Caco-2 (cell line): Measurements from ENCODE around the gene FMNL3. TPM values are rescaled to one million over a fixed set of nuclear protein-coding genes. Genes with fewer than 3 reads are reported as not detected.

Experiments
- BruUV-seq: library from RNA; stranded (reverse); fragments of 400-500 nt; replicated peaks from 2 replicates; lab custom pipeline; 2021; lab: Mats Ljungman, UMichigan
- CTCF ChIA-PET: fragments of 300-600 bp; sonication (Branson Sonifier 250); formaldehyde crosslinking; loops from one replicate; lab custom pipeline; 2022; ENCODE audit warnings: antibody characterized with exemption; lab: Charles Lee
- POLR2A ChIA-PET: fragments of 300-600 bp; sonication (Branson Sonifier 250); formaldehyde crosslinking; loops from one replicate; lab custom pipeline; 2022; ENCODE audit warnings: antibody characterized with exemption; lab: Charles Lee
- DNase-seq, 2 experiments: peaks; one replicate each; pipeline versions ENCODE4 v3.0.0 to v3.0.0-alpha.2; 2020 to 2022
- H3K27me3 ChIP-seq: replicated peaks from 2 replicates; pipeline ENCODE4 v1.6.0; 2011; ENCODE audit warnings: low read length; ENCODE audit not compliant: control insufficient read depth, insufficient read depth
- H3K36me3 ChIP-seq: 2 replicates; pipeline ENCODE4 v1.5.1; 2011; ENCODE audit warnings: low read length; ENCODE audit not compliant: control insufficient read depth, insufficient read depth
- H3K4me1 ChIP-seq: fragments of 250-450 bp; sonication (Bioruptor Pico); 2 replicates; pipeline ENCODE4 v1.5.1; 2020; ENCODE audit warnings: mild to moderate bottlenecking
- H3K4me3 ChIP-seq: 2 replicates; pipeline ENCODE4 v1.5.1; 2011; ENCODE audit warnings: low read depth, mild to moderate bottlenecking, control low read depth, low read length
- H3K9me3 ChIP-seq: fragments of 250-450 bp; sonication (Bioruptor Pico); 2 replicates; pipeline ENCODE4 v1.5.1; 2020; ENCODE audit warnings: mild to moderate bottlenecking, moderate library complexity
- H3K27ac Mint-ChIP-seq: one replicate; pipeline ENCODE4 v1.8.0; 2022; ENCODE audit warnings: mixed read lengths; ENCODE audit not compliant: unreplicated experiment
- H3K27me3 Mint-ChIP-seq: one replicate; pipeline ENCODE4 v1.8.0; 2022; ENCODE audit warnings: mixed read lengths; ENCODE audit not compliant: insufficient read depth, unreplicated experiment
- H3K36me3 Mint-ChIP-seq: one replicate; pipeline ENCODE4 v1.8.0; 2022; ENCODE audit warnings: mild to moderate bottlenecking, mixed read lengths; ENCODE audit not compliant: insufficient read depth, unreplicated experiment
- H3K4me1 Mint-ChIP-seq: one replicate; pipeline ENCODE4 v1.8.0; 2022; ENCODE audit warnings: low read depth, mixed read lengths; ENCODE audit not compliant: unreplicated experiment
- H3K4me3 Mint-ChIP-seq: one replicate; pipeline ENCODE4 v1.8.0; 2022; ENCODE audit warnings: mild to moderate bottlenecking, moderate library complexity, mixed read lengths; ENCODE audit not compliant: unreplicated experiment
- H3K9me3 Mint-ChIP-seq: one replicate; pipeline ENCODE4 v1.8.0; 2022; ENCODE audit warnings: mixed read lengths; ENCODE audit not compliant: unreplicated experiment
- CTCF ChIP-seq, 2 experiments: fragments of 200-600 bp in 1 of 2; IDR thresholded peaks; 1 replicate in 1 of 2; 2 replicates in 1 of 2; pipeline versions ENCODE4 v1.5.1 to v1.8.0; 2011 to 2022; ENCODE audit warnings: antibody characterized with exemption in 1 of 2, control low read depth in 1 of 2, inconsistent platforms in 1 of 2, low read depth in 1 of 2, low read length in 1 of 2, mild to moderate bottlenecking in 1 of 2, moderate library complexity in 1 of 2; ENCODE audit not compliant: insufficient read depth in 1 of 2, severe bottlenecking in 1 of 2, unreplicated experiment in 1 of 2
- intact Hi-C: fragments of 100-400 bp; cut with micrococcal nuclease; formaldehyde crosslinking; loops from one replicate; pipeline ENCODE4 v1.10.0; 2022; ENCODE audit not compliant: unreplicated experiment
- total RNA-seq: library from RNA; stranded (reverse); gene quantifications from 2 replicates; pipeline ENCODE4 v1.2.3, GENCODE V29; 2022

The FMNL3 gene
- total RNA-seq, 1 experiment from 2014 or later: 10.7 TPM

GRCh38 chr12:49643961-49644619, 63.1 kb downstream of the FMNL3 start:
- Histone ChIP-seq H3K27me3 (no peaks in the 10 kb centered on the region), H3K4me3 (no peak overlapping the region), H3K36me3 (peaks cover 3% of the 10 kb centered on the region; the same call in 1 of the 2 replicates), H3K4me1 (peaks cover 16% of the 10 kb centered on the region; the same call in 1 of the 2 replicates), H3K9me3 (no peaks in the 10 kb centered on the region)
- H3K27me3 Mint-ChIP-seq: no peaks in the 10 kb centered on the region
- peaks cover 14% of the 10 kb centered on the region for H3K36me3 Mint-ChIP-seq
- BruUV-seq: TSS peak; percentile 32
- no peak for TF ChIP-seq CTCF (IDR thresholded peaks at IDR 0.05; ENCODE audit: insufficient read depth in 1 of 2, low read depth in 1 of 2, low read length in 1 of 2, severe bottlenecking in 1 of 2, unreplicated experiment in 1 of 2)
- H3K27ac Mint-ChIP-seq: no peak overlapping the region
- no peak for DNase-seq
- H3K9me3 Mint-ChIP-seq: no peaks in the 10 kb centered on the region
- intact Hi-C loops: loop anchor here (1.0 to 10.0 kb wide), 4 partner anchors 63 to 195 kb away; partner anchors contain the start of genes FMNL3 and TMBIM6
- CTCF ChIA-PET: interaction anchor here (0.6 to 1.0 kb wide), 8 partner anchors 20 to 404 kb away, joined by 3 to 9 read pairs (median 3); partner anchors contain the start of genes FMNL3 and TMBIM6
- H3K4me3 Mint-ChIP-seq: no peak overlapping the region
- peaks cover 6% of the 10 kb centered on the region for H3K4me1 Mint-ChIP-seq
- POLR2A ChIA-PET: interaction anchor here (1.4 kb wide), 1 partner anchor 97 kb away, joined by 4 read pairs; no protein-coding TSS in a partner anchor

GRCh38 chr12:49643135-49643534, 64.1 kb downstream of the FMNL3 start:
- H3K36me3 ChIP-seq: peaks cover 3% of the 10 kb centered on the region; the same call in 1 of the 2 replicates
- Mint-ChIP-seq H3K9me3 (no peaks in the 10 kb centered on the region), H3K4me1 (no peaks in the 10 kb centered on the region), H3K27ac (no peak overlapping the region), H3K27me3 (no peaks in the 10 kb centered on the region), H3K36me3 (peaks cover 14% of the 10 kb centered on the region), H3K4me3 (no peak overlapping the region)
- no peak for TF ChIP-seq CTCF (IDR thresholded peaks at IDR 0.05; ENCODE audit: insufficient read depth in 1 of 2, low read depth in 1 of 2, low read length in 1 of 2, severe bottlenecking in 1 of 2, unreplicated experiment in 1 of 2)
- no TSS peak for BruUV-seq
- POLR2A ChIA-PET: interaction anchor here (1.4 kb wide), 1 partner anchor 98 kb away, joined by 4 read pairs; no protein-coding TSS in a partner anchor
- no peaks in the 10 kb centered on the region for H3K9me3 ChIP-seq
- intact Hi-C loops: loop anchor here (10.0 kb wide), 1 partner anchor 132 kb away; no protein-coding TSS in a partner anchor
- no peak for DNase-seq
- H3K27me3 ChIP-seq: no peaks in the 10 kb centered on the region
- H3K4me3 ChIP-seq: no peak overlapping the region
- CTCF ChIA-PET: interaction anchor here (0.6 to 0.7 kb wide), 2 partner anchors 64 to 139 kb away, joined by 3 read pairs; partner anchors contain the start of gene FMNL3
- H3K4me1 ChIP-seq: peaks cover 7% of the 10 kb centered on the region; the same call in 1 of the 2 replicates

- Mint-ChIP-seq H3K27ac (no peak overlapping the region), H3K9me3 (no peaks in the 10 kb centered on the region), H3K4me3 (no peak overlapping the region), H3K4me1 (peaks cover under 1% of the 10 kb centered on the region), H3K36me3 (peaks cover 14% of the 10 kb centered on the region), H3K27me3 (no peaks in the 10 kb centered on the region)
- DNase-seq: peak in 1 of 2 experiments; percentile 78
- Histone ChIP-seq H3K4me3 (no peak overlapping the region), H3K36me3 (peaks cover 3% of the 10 kb centered on the region; the same call in 1 of the 2 replicates), H3K4me1 (peaks cover 7% of the 10 kb centered on the region; the same call in 1 of the 2 replicates), H3K9me3 (no peaks in the 10 kb centered on the region), H3K27me3 (no peaks in the 10 kb centered on the region)
- ChIA-PET POLR2A (no interaction called here), CTCF (no interaction called here)
- intact Hi-C loops: loop anchor here (10.0 kb wide), 1 partner anchor 132 kb away; no protein-coding TSS in a partner anchor
- TF ChIP-seq CTCF (IDR thresholded peaks at IDR 0.05; ENCODE audit: insufficient read depth in 1 of 2, low read depth in 1 of 2, low read length in 1 of 2, severe bottlenecking in 1 of 2, unreplicated experiment in 1 of 2): no peak
- BruUV-seq: no TSS peak
Observed at GRCh38 chr12:49642370-49642802, 64.8 kb downstream of the FMNL3 start.
